ENCODE measurements around the gene UBE2Q2. TPM values are rescaled to one million over a fixed set of nuclear protein-coding genes. Genes with fewer than 3 reads are reported as not detected.

UBE2Q2 gene
- polyA plus RNA-seq, 4 donors = 2.5 to 14.8 (median 10.2) TPM

Other genes with a start within 250 kb of the UBE2Q2 start
- 10 to 100 TPM; 19.5 to 24.6 (median 21.2) TPM for gene SNUPN, start 217.7 kb upstream of the UBE2Q2 start, polyA plus RNA-seq
- gene IMP3, start 203.2 kb upstream of the UBE2Q2 start, polyA plus RNA-seq = 100 to 1,000 TPM in 1 of 4 donors, 10 to 100 TPM in 3; 76.2 to 139 (median 93.2) TPM
- 10 to 100 TPM; 11.0 to 19.8 (median 15.2) TPM for gene SNX33, start 195.5 kb upstream of the UBE2Q2 start, polyA plus RNA-seq
- 1 to 10 TPM in 2 of 4 donors, under 1 TPM in 2; 0.22 to 7.2 (median 2.5) TPM for gene CSPG4, start 130.6 kb upstream of the UBE2Q2 start, polyA plus RNA-seq
- gene FBXO22, start 60.4 kb downstream of the UBE2Q2 start, polyA plus RNA-seq = 10 to 100 TPM; 11.6 to 24.0 (median 18.6) TPM
- under 1 TPM in 2 of 4 donors, not detected in 2; 0.21 to 0.92 TPM for gene NRG4, start 169.0 kb downstream of the UBE2Q2 start, polyA plus RNA-seq
- gene TMEM266, start 216.5 kb downstream of the UBE2Q2 start, polyA plus RNA-seq = 1 to 10 TPM in 1 of 4 donors, under 1 TPM in 1, not detected in 2; 0.88 to 1.1 TPM